Esophagus muscularis mucosa (tissue), 3 donors: Measurements from ENCODE around the gene PXDN.

Experiments
- CTCF ChIP-seq, 3 experiments: fragments of 200-600 bp in 2 of 3; fragments of 450-650 bp in 1 of 3; sonication (generic) in 2 of 3; IDR thresholded peaks; one replicate each; pipeline ENCODE4 v1.5.1; 2017 to 2019; ENCODE audit warnings: antibody characterized with exemption in 3 of 3, mild to moderate bottlenecking in 2 of 3, moderate library complexity in 1 of 3
- EP300 ChIP-seq: sonication (generic); formaldehyde crosslinking; IDR thresholded peaks from one replicate; pipeline ENCODE4 v1.6.1; 2017; ENCODE audit warnings: antibody characterized with exemption

GRCh38 chr2:1656961-1657841 is 87.1 kb downstream of the PXDN start:
- TF ChIP-seq CTCF (IDR thresholded peaks at IDR 0.05) (no peak), EP300 (no peak)
